ENCODE data around the gene DLGAP4.
"Not testable (repeated sequence)": the region's sequence is repeated elsewhere in the genome, so short reads cannot be mapped to it uniquely, and the experiment has no call there.

DLGAP4 gene

GRCh38 chr20:36543184-36544133, 237.3 kb downstream of the DLGAP4 start:
- no peak for DNase-seq

DNA sequence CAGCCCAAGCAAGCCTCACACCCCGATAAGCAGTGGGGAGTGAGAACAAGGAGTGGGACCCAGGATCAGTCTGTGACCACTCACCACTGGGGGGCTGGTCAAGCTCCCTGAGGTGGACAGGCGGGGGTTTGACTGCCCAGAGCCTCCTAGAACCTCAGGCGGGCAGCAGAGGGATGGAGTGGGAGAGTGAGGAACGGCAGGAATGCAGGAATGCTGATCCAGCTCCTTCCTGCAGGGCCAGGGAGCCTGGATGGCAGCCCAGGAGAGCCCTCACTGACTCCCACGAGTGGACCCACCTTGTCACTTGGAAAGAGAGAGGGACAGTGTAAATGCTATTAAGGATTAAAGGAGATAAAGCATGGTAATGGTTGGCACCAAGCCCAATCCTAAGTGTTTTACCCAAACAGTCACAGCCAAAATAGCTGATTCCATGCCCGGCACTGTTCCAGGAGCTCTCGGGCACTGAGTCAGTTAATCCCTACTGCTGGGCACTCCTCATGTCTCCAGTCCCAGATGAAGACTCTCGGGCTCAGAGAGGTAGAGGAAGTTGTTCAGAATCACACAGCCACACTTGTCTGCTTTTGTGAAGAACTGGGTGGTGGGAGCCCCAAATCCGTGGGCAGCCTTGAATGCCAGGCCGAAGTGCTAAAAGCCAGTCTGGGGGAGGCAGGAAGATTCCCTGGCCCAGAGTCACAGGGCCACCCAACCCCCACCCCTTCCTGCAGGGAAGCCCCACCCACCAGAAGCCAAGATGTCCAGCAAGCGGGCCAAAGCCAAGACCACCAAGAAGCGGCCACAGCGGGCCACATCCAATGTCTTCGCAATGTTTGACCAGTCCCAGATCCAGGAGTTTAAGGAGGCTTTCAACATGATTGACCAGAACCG, 238.2 kb downstream of the DLGAP4 start:
- DNase-seq = no peak

GRCh38 chr20:36546111-36546736, 240.1 kb downstream of the DLGAP4 start:
- DNase-seq = no peak

DNA sequence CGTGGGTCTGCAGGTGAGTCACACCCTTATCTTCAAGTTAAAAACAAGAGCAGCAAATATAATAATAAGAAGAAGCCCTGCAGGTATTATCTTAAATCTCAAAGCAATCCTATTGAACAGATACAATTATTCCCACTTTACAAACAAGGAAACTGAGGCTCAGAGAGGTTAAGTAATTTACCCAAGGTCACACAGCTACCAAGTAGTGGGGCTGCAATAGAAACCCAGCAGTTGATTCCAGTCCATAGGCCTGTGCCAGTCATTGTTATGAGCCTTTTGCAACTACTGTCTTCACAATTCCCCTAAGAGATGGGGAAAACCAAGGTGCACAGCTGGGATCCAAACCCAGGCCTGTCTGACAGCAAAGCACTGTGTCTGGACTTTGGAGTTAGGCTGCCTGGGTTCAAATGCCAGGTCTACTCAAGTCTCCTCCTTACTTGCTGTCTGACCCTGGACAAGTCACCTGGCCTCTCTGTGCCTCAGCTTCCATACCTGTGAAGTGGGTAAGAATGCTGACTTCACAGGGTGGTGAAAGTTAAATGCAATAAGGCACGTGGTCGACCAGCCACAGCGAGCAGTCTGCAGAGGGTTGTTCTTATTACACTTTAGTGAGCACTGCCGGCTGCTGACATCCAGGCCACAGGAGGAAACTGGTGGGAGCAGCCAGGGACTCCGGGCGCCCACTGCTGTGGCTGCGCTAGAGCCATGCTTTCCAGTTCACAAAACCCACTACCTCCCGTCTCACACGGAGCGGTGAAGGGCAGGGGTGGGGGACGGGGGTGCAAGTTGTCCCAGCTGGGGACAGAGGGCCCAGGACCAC, 241.3 kb downstream of the DLGAP4 start:
- no peak for DNase-seq

DNA sequence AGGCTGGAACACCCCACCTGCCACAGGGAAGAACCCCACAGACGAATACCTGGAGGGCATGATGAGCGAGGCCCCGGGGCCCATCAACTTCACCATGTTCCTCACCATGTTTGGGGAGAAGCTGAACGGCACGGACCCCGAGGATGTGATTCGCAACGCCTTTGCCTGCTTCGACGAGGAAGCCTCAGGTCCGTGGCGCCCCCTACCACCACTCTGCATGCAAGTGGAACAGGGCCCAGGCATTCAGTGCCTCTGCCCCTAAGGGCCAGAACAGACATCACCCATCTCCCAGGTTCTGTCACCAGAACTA, 241.8 kb downstream of the DLGAP4 start:
- no peak for DNase-seq

GRCh38 chr20:36548704-36549627, 242.8 kb downstream of the DLGAP4 start:
- no peak for DNase-seq

DNA sequence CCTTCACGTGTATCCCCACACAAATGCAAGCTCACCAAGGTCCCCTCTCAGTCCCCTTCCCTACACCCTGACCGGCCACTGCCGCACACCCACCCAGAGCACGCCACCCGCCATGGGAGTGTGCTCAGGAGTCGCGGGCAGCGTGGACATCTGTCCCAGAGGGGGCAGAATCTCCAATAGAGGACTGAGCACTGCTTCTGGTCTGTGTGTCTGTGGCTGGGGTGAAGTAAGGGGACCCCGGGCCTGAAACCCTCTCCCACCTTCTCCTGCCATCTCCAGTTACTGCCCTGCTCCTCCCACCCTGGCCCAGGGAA, 243.4 kb downstream of the DLGAP4 start:
- no peak for DNase-seq

GRCh38 chr20:36549942-36550789, 244.0 kb downstream of the DLGAP4 start:
- no peak for DNase-seq

GRCh38 chr20:36550790-36551299, 244.7 kb downstream of the DLGAP4 start:
- no peak for DNase-seq

DNA sequence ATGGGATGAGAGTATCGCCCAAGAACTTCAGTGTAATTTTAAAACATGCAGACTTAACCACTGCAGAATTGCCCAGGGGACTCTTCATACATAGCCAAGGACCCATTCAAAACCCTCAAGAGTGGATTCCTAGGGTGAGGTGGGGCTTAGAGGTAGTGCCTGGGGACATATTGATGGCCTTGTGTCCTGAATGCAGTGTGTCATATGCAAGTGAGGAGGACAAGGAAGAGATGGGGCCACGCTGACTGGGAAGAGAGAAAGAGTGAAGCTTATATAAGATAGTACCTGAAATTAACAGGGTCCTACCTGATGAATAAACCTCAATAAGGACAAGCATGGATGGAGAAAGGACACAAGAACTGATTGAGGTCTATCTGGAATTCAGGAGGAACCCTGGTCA, 249.1 kb downstream of the DLGAP4 start:
- DNase-seq = no peak

GRCh38 chr20:36562724-36563123, 256.6 kb downstream of the DLGAP4 start:
- DNase-seq = no peak

GRCh38 chr20:36563374-36563773, 257.2 kb downstream of the DLGAP4 start:
- no peak for DNase-seq

- not testable (repeated sequence) for DNase-seq
These were observed 258.1 kb downstream of the DLGAP4 start for GRCh38 chr20:36564078-36564725.

DNA sequence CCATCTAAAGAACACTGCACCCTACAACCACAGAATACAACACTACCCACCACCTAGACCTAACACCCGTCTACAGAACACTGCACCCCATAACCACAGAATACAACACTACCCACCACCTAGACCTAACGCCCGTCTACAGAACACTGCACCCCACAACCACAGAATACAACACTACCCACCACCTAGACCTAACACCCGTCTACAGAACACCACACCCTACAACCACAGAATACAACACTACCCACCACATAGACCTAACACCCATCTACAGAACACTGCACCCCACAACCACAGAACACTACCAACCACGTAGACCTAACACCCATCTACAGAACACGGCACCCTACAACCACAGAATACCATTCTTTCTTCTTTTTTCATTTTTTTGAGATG, 258.6 kb downstream of the DLGAP4 start:
- DNase-seq = not testable (repeated sequence)

GRCh38 chr20:36565520-36565919, 259.4 kb downstream of the DLGAP4 start:
- no peak for DNase-seq

- no peak for DNase-seq
These were observed 263.8 kb downstream of the DLGAP4 start for GRCh38 chr20:36569847-36570429.

DNA sequence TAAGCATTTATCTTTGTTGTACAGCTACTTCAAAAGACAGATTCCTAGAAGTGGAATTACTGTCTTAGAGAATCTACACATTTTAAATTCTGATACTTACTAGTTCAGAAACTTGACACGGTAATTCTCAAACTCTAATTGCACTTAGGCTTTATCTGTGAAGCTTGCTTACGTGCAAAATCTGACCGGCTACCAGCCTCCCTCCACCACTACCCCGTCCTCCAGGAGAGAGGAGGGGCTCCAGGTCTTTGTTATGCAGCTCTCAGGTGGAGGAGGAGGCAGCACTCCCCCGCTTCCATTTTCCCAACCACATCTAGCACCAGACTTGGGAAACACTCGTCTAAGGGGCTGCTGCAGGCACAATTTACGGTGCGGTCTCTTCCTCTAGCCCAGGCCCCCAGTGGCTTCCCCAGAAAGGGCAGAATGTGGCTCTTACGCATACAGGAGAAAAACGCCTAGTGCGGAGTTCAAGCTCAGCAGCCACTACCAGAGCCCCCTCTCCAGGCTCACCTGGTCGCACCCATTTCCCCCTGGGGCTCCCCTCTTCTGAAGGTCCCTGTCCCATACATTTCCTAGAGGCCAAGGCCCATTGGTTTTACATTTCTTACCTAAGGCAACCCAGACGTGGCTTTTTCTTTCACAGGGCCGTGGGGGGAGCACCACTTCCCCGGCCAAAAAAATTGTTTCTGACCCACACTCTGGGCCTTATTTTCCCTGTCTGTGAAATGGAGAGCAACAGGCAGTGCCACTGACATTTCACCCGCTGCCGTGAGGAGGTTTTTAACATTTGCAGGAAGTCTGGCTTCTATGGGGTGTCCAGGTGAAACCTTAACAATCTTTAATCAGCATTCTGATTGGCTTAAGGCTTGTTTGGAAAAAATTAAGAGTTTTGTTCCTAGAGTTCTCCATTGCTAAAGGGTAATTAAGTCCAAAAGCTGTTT, 265.7 kb downstream of the DLGAP4 start:
- peak in 1 of 6 experiments; percentile 15 for DNase-seq

DNA sequence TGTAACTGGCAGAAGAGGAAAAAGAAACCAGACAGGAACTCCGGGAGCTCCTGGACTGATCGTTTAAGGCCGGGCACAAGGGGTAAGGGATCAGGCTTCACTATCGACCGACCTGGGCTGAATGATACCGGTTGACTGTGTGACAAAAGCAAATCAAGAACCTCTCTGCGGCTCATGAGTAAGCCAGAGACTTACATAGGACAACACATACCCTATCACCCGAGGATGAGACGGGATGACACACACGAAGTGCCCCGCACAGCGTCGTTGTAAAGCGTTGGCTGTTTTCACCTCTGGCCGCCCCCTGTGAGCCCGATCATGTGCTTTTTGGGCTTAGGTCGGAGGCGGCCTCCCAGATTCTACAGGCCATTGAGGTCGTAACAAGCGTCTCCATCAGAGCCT, 266.6 kb downstream of the DLGAP4 start:
- DNase-seq = peak in 5 of 6 experiments; percentile 55 to 86 (median 67)
